Measurements from ENCODE around the gene PPP2R5C. TPM values are rescaled to one million over a fixed set of nuclear protein-coding genes. Genes with fewer than 3 reads are reported as not detected.

The PPP2R5C gene
- total RNA-seq, 1 donor: 114 TPM

DNA sequence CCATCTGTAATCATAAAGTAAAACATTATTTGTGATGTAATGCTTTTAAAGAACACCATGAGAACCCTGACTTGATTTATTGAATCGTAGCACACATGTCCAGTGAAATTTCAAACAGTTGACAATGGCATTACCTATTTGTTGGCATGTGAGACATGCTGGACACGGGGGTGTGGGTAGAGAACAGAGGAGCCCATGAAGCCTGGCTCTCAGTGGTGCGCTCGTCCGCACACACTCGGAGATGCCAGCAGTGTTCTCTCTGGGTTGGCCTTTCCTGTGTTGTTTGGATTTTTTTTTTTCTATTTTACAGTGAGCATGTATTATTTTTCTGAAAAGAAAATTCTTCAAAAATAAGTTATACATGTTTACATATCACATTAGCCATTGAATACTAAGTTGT, 78.2 kb downstream of the PPP2R5C start:
- TF ChIP-seq, protein P1, sequence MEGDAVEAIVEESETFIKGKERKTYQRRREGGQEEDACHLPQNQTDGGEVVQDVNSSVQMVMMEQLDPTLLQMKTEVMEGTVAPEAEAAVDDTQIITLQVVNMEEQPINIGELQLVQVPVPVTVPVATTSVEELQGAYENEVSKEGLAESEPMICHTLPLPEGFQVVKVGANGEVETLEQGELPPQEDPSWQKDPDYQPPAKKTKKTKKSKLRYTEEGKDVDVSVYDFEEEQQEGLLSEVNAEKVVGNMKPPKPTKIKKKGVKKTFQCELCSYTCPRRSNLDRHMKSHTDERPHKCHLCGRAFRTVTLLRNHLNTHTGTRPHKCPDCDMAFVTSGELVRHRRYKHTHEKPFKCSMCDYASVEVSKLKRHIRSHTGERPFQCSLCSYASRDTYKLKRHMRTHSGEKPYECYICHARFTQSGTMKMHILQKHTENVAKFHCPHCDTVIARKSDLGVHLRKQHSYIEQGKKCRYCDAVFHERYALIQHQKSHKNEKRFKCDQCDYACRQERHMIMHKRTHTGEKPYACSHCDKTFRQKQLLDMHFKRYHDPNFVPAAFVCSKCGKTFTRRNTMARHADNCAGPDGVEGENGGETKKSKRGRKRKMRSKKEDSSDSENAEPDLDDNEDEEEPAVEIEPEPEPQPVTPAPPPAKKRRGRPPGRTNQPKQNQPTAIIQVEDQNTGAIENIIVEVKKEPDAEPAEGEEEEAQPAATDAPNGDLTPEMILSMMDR (IDR thresholded peaks at IDR 0.05; ENCODE audit: insufficient read depth, low read length): no peak
- no peak overlapping the region for H3K4me3 ChIP-seq (ENCODE audit: low read depth, low read length)
- no peak for DNase-seq (ENCODE audit: low read depth)

DNA sequence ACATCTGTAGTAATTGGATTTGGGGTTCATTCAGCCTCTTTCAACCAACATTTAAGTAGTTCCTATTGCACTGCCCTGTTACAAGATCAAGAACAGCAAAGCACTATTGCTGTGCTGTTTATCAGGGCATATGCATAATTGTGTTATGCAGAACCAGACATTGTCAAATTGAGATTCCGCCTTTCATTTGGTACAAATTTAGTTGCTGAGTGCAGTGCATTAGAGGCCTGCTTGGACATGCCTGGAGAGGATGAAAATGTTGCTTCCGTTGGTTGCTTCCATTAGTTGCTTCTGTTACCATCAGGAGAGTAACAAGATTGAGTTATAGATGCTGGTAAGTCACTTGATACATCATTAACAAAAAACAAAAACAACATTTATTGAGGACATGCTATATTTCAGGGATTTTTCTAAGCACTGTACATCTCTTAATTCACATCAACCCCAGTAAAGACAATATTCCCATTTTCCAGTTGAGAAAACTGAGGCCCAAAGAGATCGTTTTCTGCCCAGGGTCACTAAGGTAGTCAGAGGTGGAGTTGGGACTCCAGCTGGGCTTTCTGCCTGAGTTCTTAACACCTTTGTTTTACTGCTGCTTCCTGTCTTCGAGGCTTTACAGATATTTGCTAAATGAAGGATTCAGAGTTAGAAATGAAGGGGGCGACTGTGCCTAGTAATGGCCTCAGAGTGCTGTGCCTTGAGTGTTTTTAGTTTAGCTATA, 79.3 kb downstream of the PPP2R5C start:
- DNase-seq (ENCODE audit: low read depth): no peak
- no peak overlapping the region for H3K4me3 ChIP-seq (ENCODE audit: low read depth, low read length)
- TF ChIP-seq, protein P1 (IDR thresholded peaks at IDR 0.05; ENCODE audit: insufficient read depth, low read length): no peak

DNA sequence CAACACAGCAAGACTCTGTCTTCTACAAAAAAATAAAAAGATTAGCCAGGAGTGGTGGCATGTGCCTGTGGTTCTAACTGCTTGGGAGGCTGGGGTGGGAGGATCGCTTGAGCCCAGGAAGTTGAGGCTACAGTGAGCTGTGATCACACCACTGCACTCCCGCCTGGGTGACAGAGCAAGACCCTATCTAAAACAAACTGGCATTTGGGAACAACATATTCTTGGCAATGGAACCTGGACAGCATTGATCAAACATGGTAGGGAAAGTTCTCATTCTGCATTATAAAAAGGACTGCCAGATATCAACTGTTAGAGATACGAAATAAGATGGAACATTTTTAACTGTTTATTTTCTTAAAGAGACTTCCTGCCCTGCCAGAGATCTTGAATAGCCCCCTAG, 81.5 kb downstream of the PPP2R5C start:
- TF ChIP-seq, protein P1 (IDR thresholded peaks at IDR 0.05; ENCODE audit: insufficient read depth, low read length): no peak
- DNase-seq (ENCODE audit: low read depth): no peak
- H3K4me3 ChIP-seq (ENCODE audit: low read depth, low read length): no peak overlapping the region

DNA sequence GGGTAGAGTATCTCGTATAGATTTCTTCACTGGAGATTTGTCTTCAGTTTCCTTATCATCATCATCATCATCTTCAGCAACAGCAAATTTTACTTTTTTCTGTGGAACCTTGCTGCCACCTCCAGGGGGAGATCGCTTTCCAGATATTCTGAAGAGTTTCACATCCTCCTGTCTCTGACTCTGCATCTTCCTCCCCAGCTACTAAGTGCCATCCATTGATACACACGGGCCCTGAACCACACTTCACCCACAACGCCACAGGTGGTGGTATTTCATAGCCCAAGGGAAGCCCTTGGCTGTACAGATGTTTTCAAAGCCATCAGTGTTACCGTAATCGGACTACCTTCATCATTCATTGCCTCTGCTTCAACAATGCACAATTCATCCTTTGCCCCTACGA, 82.2 kb downstream of the PPP2R5C start:
- no peak overlapping the region for H3K4me3 ChIP-seq (ENCODE audit: low read depth, low read length)
- no peak for DNase-seq (ENCODE audit: low read depth)
- TF ChIP-seq, protein P1 (IDR thresholded peaks at IDR 0.05; ENCODE audit: insufficient read depth, low read length): peak; percentile 22

DNA sequence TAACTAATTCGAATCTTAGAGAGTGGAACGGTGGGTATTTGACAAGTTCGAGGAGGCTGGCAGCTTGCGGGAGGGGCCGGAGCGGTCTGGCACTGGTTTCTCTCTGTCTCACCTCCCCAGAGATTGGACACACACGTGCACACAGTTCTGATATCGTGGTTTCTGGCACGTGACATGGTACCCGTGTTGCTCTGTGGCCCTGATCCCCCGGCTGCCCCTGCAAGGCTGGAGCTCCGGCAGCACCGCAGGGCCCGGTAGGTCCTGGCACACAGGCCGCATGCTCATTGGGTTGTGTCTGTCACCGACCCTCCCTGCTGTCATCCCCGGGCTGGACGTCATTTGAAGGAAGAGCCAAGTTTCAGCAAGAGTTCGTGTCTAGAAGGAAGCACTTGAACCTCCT, 82.7 kb downstream of the PPP2R5C start:
- no peak for DNase-seq (ENCODE audit: low read depth)
- TF ChIP-seq, protein P1 (IDR thresholded peaks at IDR 0.05; ENCODE audit: insufficient read depth, low read length): no peak
- no peak overlapping the region for H3K4me3 ChIP-seq (ENCODE audit: low read depth, low read length)

DNA sequence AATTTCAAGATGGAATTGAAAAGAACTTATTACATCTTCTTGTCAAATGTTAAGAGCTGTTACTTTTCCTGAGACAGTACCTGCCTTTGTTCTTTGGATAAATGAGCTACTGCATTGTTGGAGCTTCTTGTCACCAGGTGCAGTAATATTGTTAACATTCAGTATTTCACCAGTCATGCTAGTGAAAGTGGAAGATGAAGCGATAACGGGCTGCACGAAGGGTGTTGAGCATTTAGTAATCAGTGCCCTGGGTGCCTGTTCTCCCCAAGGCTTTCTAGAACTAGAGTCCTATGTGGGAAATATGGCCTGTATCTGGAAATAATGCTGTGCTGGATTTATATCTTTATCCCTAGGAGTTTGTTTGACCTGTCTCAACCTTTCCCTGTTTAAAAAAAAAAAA, 83.2 kb downstream of the PPP2R5C start:
- TF ChIP-seq, protein P1 (IDR thresholded peaks at IDR 0.05; ENCODE audit: insufficient read depth, low read length): no peak
- no peak for DNase-seq (ENCODE audit: low read depth)
- H3K4me3 ChIP-seq (ENCODE audit: low read depth, low read length): no peak overlapping the region

DNA sequence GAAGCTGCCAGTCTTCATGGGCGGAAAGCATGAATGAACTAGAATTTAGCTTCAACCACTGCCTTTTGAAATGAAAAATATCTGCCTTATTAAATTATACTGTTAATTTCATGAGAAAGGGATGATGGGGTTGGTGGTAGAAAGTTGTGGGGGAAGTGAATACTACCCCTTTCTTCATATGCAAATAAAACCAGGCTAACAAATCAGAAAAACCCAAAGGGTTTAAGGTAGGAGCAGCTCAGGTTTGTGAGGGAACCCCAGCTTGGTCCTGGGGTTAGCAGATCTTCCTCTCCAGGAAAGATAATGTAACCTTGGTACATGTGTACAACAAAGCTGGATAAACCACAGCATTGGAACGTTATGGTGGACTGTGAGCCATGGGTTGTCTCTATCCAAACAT, 84.0 kb downstream of the PPP2R5C start:
- TF ChIP-seq, protein P1 (IDR thresholded peaks at IDR 0.05; ENCODE audit: insufficient read depth, low read length): no peak
- DNase-seq (ENCODE audit: low read depth): no peak
- no peak overlapping the region for H3K4me3 ChIP-seq (ENCODE audit: low read depth, low read length)

Data from fibroblast of the aortic adventitia (primary cell).